Measurements from ENCODE around the gene LINS1. TPM values are rescaled to one million over a fixed set of nuclear protein-coding genes. Genes with fewer than 3 reads are reported as not detected.
A peak's percentile ranks its signal among the peaks of the same experiment; 100 is the strongest.

The LINS1 gene
- total and polyA plus RNA-seq, 2 of the 8 experiments (the other 6 are each of a cell fraction or from before 2014, with no cell fraction given), result 4.2 to 8.1 TPM

DNA sequence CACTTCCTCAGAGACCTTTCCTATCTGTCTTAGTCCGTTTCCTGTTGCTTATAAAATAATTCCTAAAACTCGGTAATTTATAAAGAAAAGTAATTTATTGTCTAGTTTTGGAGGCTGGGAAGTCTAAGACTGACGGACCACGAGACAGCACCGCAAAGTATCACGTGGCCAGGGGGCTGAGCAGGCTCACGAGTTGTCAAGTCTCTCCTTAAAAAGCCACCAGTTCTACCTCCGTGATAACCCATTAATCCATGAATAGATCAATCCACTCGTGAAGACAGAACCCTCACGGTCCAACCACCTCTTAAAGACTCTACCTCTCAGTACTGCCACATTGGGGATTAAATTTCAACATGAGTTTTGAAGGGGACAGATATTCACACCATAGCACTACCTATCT is 821 bp downstream of the LINS1 start:
- Histone ChIP-seq H3K4ac (replicated peaks; ENCODE audit: insufficient read length, low read depth, low read length) (no peak overlapping the region), H3K79me2 (ENCODE audit: control insufficient read depth in 1 of 2, insufficient read depth in 2 of 2, low read length in 2 of 2) (peaks cover 0 to 58% of the 10 kb centered on the region in 2 experiments; a peak in 3 of 4 replicates), H3K56ac (replicated peaks; ENCODE audit: insufficient read length, low read depth, low read length) (no peak overlapping the region), H4K20me1 (replicated peaks in 1 of 2; ENCODE audit: control insufficient read depth in 1 of 2, insufficient read depth in 2 of 2, low read length in 2 of 2) (peaks cover 0 to 2% of the 10 kb centered on the region in 2 experiments), H3K9me3 (ENCODE audit: insufficient read depth in 2 of 2, low read depth in 1 of 2, low read length in 1 of 2) (no peaks in the 10 kb centered on the region), H3K23me2 (ENCODE audit: low read depth, low read length) (0 out of 2 replicates have a peak, but pooled peaks cover 3% of the 10 kb centered on the region), H2BK120ac (replicated peaks; ENCODE audit: low read depth, low read length) (no peak overlapping the region), H2AFZ (ENCODE audit: low read length) (peak overlapping the region; percentile 30; the same call in 1 of the 2 replicates), H2BK12ac (ENCODE audit: low read depth, low read length) (no peak overlapping the region), H3K27ac (ENCODE audit: low read depth, low read length) (no peak overlapping the region), H3K27me3 (replicated peaks in 1 of 4; ENCODE audit: control insufficient read depth in 3 of 4, extremely low read depth in 1 of 4, insufficient read depth in 3 of 4, low read length in 3 of 4) (no peaks in the 10 kb centered on the region), H3K23ac (ENCODE audit: insufficient read length) (no peak overlapping the region), H2BK5ac (ENCODE audit: low read depth, low read length) (no peak overlapping the region), H3K4me3 (ENCODE audit: extremely low read depth in 1 of 4, insufficient read depth in 2 of 4, low read depth in 3 of 4, low read length in 4 of 4) (peak overlapping the region; percentile 96 to 99 (median 98)), H2AK5ac (ENCODE audit: low read depth, low read length) (0 out of 2 replicates have a peak overlapping the region, but pooled peaks have one; percentile 9), H3K36me3 (ENCODE audit: control insufficient read depth in 2 of 4, insufficient read depth in 4 of 4, low read length in 3 of 4) (peaks cover 0 to 3% (median 0%) of the 10 kb centered on the region in 4 experiments; a peak in 2 of 8 replicates), H3K14ac (ENCODE audit: insufficient read length) (no peak overlapping the region), H3K79me1 (ENCODE audit: low read depth, low read length) (peaks cover 3% of the 10 kb centered on the region; the same call in 1 of the 2 replicates), H4K8ac (ENCODE audit: extremely low read depth, insufficient read depth, low read length) (no peak overlapping the region), H3K18ac (ENCODE audit: extremely low read depth, low read length) (no peak overlapping the region), H2BK20ac (ENCODE audit: low read length) (no peak overlapping the region), H4K91ac (replicated peaks; ENCODE audit: insufficient read length, low read length) (no peak overlapping the region), H4K5ac (ENCODE audit: insufficient read length, low read depth, low read length) (no peak overlapping the region), H2BK15ac (ENCODE audit: low read length) (no peak overlapping the region), H3K9ac (replicated peaks in 1 of 4; ENCODE audit: extremely low read depth in 1 of 4, low read depth in 3 of 4, low read length in 3 of 4) (peak overlapping the region in 1 of 4 experiments; percentile 12; a peak in 3 of 7 replicates), H3K4me2 (ENCODE audit: insufficient read depth in 1 of 2, low read depth in 2 of 2, low read length in 2 of 2) (peak overlapping the region; percentile 92 to 94), H3K4me1 (replicated peaks in 1 of 4; ENCODE audit: control insufficient read depth in 3 of 4, insufficient read depth in 4 of 4, low read length in 3 of 4) (peaks cover 0 to 9% (median 4%) of the 10 kb centered on the region in 4 experiments; a peak in 3 of 7 replicates)
- CTCF ChIA-PET (ENCODE audit: partially characterized antibody), result interaction anchor here (0.7 to 1.6 kb wide), 3 partner anchors 11 to 31 kb away, joined by 3 to 4 read pairs (median 3); no protein-coding TSS in a partner anchor
- POLR2A ChIA-PET (ENCODE audit: partially characterized antibody), result interaction anchor here (0.9 kb wide), 1 partner anchor 676 kb away, joined by 3 read pairs; no protein-coding TSS in a partner anchor
- TF ChIP-seq, protein P1, sequence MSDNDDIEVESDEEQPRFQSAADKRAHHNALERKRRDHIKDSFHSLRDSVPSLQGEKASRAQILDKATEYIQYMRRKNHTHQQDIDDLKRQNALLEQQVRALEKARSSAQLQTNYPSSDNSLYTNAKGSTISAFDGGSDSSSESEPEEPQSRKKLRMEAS (IDR thresholded peaks at IDR 0.05), result no peak
- TF ChIP-seq SIN3A (conservative IDR thresholded peaks at IDR 0.05 in 1 of 2, IDR thresholded peaks at IDR 0.05 in 1 of 2; ENCODE audit: low read depth in 1 of 2, low read length in 2 of 2), result 0 out of 4 replicates have a peak, but pooled peaks of 1 of the 2 experiments have one; percentile 3
- WGBS, 2 experiments (ENCODE audit: extremely low coverage in 1 of 2, insufficient coverage in 1 of 2, insufficient read length in 1 of 2, insufficient replicate concordance in 2 of 2, low coverage in 1 of 2, low lambda C conversion rate in 2 of 2, missing lambda C conversion rate in 1 of 2), result 11% methylated on average over 10 of the region's 10 CpGs; no CpG with 5 or more reads in 1 of the 2 experiments
- DNase-seq (ENCODE audit: low read depth in 1 of 2, low spot score in 2 of 2) (no peak), FAIRE-seq (no peak)

Data from H1 (cell line).